Activated T-cell treated with anti-CD3 and anti-CD28 coated beads for 48 hours (primary cell): Measurements from ENCODE around the gene ZNF428.
"Not testable (repeated sequence)": the region's sequence is repeated elsewhere in the genome, so short reads cannot be mapped to it uniquely, and the experiment has no call there.

ENCODE experiments used
- DNase-seq: peaks from one replicate; pipeline ENCODE4 v3.0.0-alpha.2; 2020; ENCODE audit warnings: low read depth

ZNF428 gene

DNA sequence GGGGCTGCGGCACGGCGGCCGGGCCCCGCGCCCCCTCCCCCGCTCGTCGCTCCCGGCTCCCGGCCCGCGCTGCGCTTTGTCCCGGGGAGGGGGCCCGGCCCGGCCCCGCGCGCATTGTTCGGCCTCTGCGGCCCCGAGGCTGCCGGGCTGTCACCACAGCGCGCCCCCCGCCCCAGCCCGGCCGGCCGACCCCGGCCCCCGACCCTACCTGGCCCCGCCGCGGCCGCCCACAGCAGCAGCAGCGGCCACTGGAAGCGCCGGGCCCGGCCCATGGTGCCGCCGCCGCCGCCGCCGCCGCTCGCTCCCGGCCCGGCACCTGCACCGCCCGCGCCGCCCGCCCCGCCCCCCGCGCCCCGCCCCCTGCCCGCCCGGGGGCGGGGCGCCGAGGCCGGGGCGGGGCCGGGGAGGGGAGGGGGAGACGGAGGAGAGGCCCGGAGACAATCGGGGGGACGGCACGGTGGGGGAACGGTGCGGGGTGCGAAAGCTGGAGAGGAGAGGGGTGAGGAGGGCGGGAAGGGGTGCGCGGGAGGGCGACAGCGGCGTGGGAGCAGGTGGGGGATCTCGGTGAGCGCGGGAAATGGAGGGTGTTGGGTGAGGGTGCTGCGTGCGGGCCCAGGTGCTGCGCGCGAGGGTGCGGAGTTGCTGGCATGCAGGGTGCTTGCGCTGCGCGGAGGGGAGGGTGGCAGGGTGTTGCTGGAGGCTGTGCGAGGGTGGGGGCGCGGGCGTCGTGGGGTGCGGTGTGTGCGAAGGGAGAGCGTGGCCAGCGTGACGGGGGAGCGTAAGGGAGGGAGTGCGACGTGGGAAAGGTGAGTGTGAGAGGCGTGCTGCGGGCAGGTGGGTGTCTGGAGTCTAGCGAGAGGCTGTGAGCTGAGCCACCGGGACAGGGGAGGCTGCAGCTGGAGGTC is 20.3 kb upstream of the ZNF428 start, which contains the start of gene CADM4:
CADM4 (minus strand) TSS at position 332 of the 905 bp plus-strand sequence; CDS start at position 272, 60 bp downstream.
- peak; percentile 43 for DNase-seq

DNA sequence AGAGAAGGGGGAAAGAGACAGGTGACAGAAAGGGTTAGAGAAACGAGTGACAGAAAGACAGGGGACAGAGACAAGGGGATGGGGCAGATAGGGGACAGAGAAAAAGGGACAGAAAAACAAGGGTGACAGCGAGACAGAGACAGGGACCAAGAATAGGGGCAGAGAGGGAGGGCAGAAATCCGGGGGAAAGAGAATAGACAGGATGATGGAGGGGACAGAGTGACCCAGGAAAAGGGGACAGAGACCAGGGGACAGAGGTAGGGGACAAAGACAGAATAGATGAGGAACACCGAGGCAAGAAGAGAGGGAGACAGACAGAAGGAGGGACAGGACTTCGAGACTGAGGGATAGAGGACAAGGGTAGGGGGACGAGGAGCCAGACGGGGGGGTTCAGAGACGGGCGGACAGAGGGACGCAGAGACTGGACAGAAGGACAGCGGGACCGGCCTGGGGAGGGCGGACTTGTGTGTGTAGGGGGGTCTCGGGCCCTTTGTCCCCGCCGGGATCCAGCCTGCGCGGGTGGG is 19.6 kb upstream of the ZNF428 start:
- DNase-seq = no peak

- DNase-seq = no peak
Measured at GRCh38 chr19:43638214-43638994, 19.0 kb upstream of the ZNF428 start.

GRCh38 chr19:43636121-43636683 is 16.8 kb upstream of the ZNF428 start:
- DNase-seq = no peak

- DNase-seq = not testable (repeated sequence)
Measured at GRCh38 chr19:43635561-43635940, 16.1 kb upstream of the ZNF428 start.

GRCh38 chr19:43634872-43635560 is 15.6 kb upstream of the ZNF428 start:
- no peak for DNase-seq

- no peak for DNase-seq
Measured at GRCh38 chr19:43634506-43634871, 15.1 kb upstream of the ZNF428 start.

DNA sequence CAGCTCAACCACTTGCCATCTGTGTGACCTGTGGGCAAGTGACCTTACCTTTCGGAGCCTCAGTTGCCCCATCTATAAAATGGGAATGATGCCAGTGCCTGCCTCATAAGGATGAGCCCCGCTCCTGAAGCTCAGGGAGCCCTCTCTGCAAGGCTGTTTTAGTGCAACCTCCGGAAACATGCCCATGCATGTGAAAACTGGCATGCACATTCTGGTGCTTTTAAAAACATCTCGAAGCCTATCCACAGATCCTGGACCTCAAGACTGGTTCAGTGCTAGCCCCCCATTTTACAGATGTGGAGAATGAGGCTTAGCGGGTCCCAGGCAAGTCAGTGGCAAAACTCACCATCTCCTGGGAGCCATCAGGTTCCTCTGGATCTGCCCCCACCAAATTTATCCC is 14.6 kb upstream of the ZNF428 start:
- no peak for DNase-seq

DNA sequence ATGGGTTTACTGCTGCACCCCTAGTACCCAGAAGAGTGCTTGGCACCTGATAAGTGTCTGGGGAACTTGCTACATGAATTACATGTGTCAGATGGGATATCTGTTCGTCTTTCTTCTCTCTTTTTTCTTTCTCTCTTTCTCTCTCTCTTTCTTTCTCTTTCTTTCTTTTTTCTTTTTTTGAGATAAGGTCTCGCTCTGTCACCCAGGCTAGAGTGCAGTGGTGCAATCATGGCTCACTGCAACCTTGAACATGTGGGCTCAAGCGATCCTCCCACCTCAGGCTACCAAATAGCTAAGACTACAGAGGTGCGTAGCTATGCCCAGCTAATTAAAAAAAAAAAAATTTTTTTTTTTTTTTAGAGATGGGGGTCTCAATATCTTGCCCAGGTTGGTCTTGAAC is 14.1 kb upstream of the ZNF428 start:
- no peak for DNase-seq

DNA sequence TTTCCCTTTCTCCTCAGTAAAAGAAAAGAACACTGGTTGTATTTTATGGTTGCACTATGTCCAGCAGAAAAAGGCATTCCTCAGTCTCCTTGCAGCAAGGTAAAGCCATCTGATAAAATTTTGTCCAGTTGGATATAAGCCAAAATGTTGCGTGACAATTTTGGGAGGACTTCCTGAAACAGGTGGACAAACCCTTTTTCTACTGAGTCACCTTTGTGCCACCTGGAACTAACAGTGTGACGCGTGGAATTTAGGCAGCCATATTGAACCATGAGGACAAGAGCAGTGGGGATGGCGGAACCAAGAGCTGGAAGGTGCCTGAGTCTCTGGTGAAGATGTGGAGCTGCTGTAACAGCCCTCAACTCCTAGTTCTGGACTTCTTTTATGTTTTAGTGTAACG is 12.1 kb upstream of the ZNF428 start:
- no peak for DNase-seq

DNA sequence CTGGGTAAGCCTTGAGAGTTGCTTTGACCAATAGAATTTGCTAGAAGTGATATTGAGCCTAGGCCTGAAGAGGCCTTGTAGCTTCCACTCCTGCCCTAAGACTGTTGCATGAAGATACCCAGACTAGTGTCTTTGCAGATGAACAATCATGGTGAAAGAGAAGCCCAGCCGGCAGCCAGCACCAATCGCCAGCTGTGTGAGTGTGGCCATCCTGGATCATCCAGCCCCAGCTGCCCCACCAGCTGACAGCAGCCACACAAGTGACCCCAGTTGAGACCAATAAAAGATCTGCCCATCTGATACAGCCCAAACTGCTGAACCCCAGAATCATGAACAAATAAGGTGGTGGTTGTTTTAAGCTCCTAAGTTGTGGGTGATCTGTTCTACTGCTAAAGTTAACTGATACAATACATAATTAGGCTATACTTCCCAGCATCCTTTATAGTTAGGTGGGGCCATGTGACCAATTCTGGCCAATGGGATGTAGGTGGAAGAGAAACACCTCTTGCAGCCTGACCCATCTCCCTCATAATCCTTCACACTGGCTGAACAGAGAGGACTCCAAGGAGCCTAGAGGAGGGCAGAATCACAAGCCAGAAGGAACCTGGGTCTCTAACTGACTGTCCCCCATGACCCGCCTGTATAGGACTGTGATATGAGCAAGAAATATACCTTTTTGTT is 9.4 kb upstream of the ZNF428 start:
- no peak for DNase-seq

DNA sequence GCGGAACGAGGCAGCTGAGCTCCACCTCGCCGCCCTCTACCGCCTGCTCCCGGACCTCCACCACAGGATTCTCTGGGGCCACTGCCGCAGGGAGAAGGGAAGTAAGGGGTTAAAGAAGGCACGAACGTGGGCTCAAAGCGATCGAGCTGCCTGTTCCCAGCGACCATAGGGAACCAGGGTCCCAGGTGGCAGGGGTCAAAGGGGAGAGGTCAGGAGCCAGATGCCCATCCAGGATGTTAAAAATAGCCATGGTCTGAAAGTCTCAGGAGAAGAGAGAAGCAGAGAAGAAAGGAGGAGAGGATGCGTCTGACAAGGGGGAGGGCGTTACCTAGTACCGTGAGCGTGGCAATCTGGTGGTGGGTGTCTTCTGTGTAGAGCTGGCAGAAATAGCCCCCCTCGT is 7.4 kb upstream of the ZNF428 start:
- no peak for DNase-seq

DNA sequence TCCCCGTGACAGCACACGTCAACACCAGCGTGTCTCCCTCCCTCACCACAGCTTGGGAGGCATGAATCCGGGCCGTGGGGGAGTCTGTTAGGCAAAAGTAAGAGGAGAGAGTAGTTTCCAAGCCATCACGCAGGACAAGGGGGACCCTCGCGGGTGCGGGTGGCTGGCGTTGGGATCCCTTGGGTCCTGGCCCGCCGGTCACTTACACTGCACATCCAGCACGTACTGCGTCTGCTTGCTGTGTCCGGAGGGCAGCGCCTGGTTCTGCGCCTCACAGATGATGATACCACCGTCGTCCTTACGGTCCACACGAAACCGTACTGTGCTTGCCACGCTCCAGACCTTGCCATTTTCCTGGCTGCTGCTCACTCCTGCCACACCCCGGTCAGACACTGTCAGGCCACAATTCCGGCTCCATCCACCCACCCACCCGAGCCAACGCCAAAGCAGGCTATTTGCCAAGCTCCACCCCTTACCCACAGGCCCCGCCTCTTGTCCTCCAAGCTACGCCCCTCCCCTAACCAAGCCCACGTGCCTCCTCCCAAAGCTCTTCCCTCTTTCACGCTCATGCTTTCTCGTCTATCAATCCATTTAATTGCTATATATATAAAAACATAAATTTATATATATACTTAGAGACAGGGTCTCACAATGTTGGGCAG is 6.6 kb upstream of the ZNF428 start:
- DNase-seq = no peak

- peak; percentile 82 for DNase-seq
Measured at GRCh38 chr19:43624933-43625332, 5.5 kb upstream of the ZNF428 start.

- no peak for DNase-seq
Measured at GRCh38 chr19:43623889-43624670, 4.7 kb upstream of the ZNF428 start.

GRCh38 chr19:43622956-43623355 is 3.5 kb upstream of the ZNF428 start:
- no peak for DNase-seq

DNA sequence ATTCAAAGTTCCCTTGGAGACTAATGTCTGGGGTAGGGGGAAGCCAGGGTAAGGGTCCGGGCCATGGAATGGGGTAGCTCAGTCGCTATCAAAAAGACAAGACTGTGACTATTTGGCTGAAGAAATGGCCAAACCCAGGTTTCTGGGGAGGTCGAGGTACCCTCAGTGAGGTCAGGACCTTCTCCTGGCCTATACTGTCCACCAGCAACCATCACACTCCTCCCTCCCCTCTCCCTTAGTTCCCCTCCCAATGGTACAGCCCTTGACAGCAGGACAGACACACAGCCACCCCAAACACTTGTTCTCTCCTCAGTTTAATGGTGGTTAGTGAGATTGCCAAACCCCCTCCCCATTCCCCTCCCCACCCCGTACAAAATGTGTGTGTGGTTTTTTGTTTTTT is 2.6 kb upstream of the ZNF428 start:
- DNase-seq = no peak

DNA sequence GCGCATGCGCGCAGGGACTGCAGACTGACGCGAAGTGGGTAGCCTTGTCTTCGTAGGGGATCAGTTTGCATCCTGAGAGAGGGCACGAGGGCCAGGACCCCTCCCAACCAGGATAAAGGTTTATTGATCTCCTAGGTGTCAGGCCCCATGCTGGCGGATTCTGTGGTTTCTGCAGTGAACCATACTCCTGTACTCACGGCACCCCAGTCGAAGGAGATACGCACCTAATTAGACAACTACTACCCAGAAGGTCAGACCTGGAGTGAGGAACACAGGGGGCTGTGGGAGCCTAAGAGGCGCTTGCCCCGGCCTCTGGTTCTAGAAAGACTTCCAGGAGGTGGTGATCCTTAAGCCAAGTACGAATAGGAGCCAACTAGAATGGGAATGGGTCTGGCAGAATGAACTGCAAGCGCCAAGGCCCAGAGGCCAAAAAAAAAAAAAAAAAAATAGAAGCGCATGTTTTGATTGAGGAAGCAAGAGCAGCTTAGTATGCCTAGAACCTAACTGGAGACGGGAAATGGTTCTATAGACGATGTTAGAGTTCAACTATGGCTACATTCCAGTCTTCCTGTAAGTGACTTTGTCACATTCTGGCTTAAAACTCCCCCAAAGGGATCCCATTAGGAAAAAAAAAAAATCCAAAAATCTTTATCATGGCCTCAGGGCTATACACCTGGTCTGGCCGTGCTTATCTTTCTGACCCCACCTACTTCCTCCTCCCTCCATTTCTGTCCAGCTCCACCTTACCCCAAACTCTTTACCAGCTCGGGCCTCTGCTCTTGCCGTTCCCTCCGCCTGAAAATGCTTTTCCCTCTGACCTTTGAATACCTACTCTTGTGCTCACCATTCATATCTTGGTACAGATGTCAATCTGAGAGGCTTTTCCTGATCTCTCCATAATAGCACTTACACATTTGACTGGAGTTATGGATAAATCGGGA is 902 bp upstream of the ZNF428 start:
- peak; percentile 77 for DNase-seq

GRCh38 chr19:43618921-43619261 is 538 bp downstream of the ZNF428 start:
- DNase-seq = peak; percentile 44
